Keratinocyte (primary cell): ENCODE results near the gene IQCF2.

Experiments used
- CTCF ChIP-seq, 3 experiments: IDR thresholded peaks in 1 of 3; conservative IDR thresholded peaks in 1 of 3; optimal IDR thresholded peaks in 1 of 3; 2 replicates in 2 of 3; 3 replicates in 1 of 3; pipeline versions ENCODE3 to v1.5.1; 2011; ENCODE audit warnings: low read length in 3 of 3, mild to moderate bottlenecking in 3 of 3, moderate library complexity in 2 of 3, control low read depth in 1 of 3, inconsistent platforms in 1 of 3; ENCODE audit not compliant: insufficient read depth in 2 of 3; ENCODE audit errors: extremely low read depth in 1 of 3
- EZH2 ChIP-seq: IDR thresholded peaks from one replicate; pipeline ENCODE4 v1.6.1; 2012; ENCODE audit warnings: inconsistent platforms, mild to moderate bottlenecking, low read length, moderate library complexity

DNA sequence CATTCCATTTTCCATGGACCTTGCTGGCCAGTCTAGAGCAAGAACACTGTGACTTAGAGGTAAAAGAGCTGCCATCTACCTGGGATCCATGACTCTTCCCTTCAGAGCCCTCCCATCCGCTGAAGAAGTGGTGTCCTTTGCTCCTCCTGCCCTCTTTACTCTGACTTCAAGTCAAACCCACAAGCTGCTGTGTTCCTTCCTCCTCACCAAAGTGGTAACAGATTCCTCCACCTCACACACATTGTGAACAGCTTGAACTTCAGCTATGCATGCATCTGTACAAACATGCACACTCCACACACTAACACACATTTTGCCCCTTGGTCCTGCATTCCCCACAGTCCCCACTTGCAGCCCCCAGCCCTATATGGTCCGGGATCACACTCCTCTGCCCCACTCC lies 13.0 kb downstream of the IQCF2 start:
- TF ChIP-seq CTCF (optimal IDR thresholded peaks at IDR 0.05 in 1 of 3, IDR thresholded peaks at IDR 0.05 in 1 of 3, conservative IDR thresholded peaks at IDR 0.05 in 1 of 3; ENCODE audit: extremely low read depth in 1 of 3, insufficient read depth in 2 of 3, low read length in 3 of 3) (no peak), EZH2 (no peak)
